Stimulated activated CD4-positive, alpha-beta T cell treated with anti-CD3 and anti-CD28 coated beads, Interleukin-4, amount 100 ng/mL, for 24 hours (primary cell): ENCODE measurements around the gene APOA5.
A peak's percentile ranks its signal among the peaks of the same experiment; 100 is the strongest.
"Not testable (repeated sequence)": the region's sequence is repeated elsewhere in the genome, so short reads cannot be mapped to it uniquely, and the experiment has no call there.

Source experiments
- DNase-seq: peaks from one replicate; pipeline ENCODE4 v3.0.0-alpha.2; 2020

Gene APOA5

DNA sequence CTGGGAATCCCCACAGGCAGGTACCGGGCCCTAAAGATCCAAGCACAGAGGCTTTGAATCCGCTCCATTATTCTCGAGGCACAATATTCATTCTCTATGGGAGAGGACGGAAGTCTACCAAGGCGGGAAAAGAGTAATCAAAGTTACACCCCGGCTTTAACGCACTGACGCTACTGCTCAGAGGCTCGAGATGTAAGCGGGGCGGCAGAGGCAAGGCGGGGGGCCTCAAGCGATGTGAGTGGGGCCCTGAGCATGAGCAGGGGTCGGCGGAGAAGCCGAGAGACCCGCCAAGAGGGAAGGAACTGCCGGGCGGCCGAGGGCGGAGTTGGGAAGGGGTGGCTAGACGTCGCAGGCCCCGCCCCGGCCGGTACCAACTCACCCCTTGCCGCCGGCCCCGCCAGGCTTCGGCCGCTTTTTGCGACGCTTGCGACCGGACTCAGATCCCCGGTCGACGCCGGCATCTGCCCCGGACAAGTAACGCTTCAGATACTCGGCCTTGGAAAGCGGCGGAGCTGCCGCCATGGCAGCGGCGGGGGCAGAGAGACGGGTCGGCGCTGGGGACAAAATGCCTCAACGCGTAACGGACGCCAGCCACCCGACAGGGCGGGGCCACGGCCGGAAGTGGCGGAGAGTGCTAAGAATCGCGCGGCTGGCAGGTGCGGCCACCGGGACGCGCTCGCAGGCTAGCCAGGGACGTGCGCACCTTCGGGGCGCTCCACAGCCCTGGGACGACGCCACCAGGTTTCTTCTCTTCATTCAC lies 19.1 kb downstream of the APOA5 start, which contains the start of gene BUD13:
Gene BUD13, minus strand, starts transcription at position 545 of the 760 bp plus-strand sequence. Its CDS starts 23 bp downstream, at position 522.
- peak; percentile 95 for DNase-seq

- DNase-seq = no peak
Measured at GRCh38 chr11:116771935-116772334, 19.7 kb downstream of the APOA5 start.

GRCh38 chr11:116762132-116762531 lies 29.5 kb downstream of the APOA5 start:
- no peak for DNase-seq

DNA sequence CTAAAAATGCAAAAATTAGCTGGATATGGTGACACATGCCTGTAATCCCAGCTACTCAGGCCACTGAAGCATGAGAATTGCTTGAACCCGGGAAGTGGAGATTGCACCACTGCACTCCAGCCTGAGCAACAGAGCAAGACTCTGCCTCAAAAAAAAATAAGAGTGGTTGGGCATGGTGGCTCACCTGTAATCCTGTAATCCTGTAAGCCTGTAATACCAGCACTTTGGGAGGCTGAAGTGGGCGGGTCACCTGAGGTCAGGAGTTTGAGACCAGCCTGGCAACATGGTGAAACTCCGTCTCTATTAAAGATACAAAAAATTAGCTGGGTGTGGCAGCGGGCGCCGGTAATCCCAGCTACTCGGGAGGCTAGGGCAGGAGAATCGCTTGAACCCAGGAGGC lies 35.6 kb downstream of the APOA5 start:
- DNase-seq = not testable (repeated sequence)

DNA sequence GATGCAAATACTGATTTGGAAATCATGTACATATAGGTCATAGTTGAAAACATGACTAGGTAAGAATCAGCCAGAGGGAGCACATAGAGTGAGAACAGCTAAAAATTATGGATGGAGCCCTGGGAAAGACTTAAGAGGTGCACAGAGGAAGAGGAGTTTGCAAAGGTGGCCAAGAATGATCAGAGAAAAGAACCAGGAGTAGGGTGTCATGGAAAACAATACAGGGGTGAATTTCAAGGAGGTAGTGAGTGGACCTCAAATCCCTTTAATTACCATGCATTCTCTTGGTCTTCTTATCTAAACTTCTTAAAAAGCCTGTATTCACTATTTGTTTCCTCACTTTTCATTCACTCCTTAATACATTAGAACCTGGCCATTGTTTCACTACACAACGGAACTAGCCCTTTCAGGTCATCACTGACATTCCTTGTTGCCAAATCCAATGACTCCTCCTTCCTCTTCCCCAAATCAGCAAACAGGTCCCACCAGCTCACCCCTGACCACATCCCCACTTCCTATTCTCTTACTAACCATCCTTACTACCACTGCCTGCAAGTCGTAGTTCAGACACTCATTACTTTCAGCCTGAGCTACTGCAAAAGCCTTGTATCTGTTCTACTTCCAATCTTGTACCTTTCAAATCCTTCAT lies 41.5 kb downstream of the APOA5 start:
- no peak for DNase-seq

- DNase-seq = peak; percentile 9
Measured at GRCh38 chr11:116742104-116742503, 49.6 kb downstream of the APOA5 start.

GRCh38 chr11:116740741-116741140 lies 50.9 kb downstream of the APOA5 start:
- no peak for DNase-seq
